HEK293 (cell line): ENCODE measurements around the gene PYCR2.
A peak's percentile ranks its signal among the peaks of the same experiment; 100 is the strongest.

Source experiments
- CTCF ChIA-PET: fragments of 350-600 bp; formaldehyde crosslinking; extraction: SDS; loops from one replicate; lab custom pipeline; 2021; ENCODE audit warnings: antibody characterized with exemption; lab: Yijun Ruan, JAX
- POLR2A ChIA-PET: fragments of 300-600 bp; formaldehyde crosslinking; extraction: SDS; loops from one replicate; lab custom pipeline; 2020; ENCODE audit warnings: antibody characterized with exemption, inconsistent platforms; lab: Yijun Ruan, JAX
- H3K27ac ChIP-seq: fragments of 200-500 bp; sonication (Bioruptor generic); 2 replicates; pipeline ENCODE4 v1.5.1; 2014; ENCODE audit warnings: low read depth, low read length, control low read depth, inconsistent platforms; ENCODE audit errors: extremely low read depth
- H3K36me3 ChIP-seq, 2 experiments: fragments of 200-500 bp in 1 of 2; sonication (Bioruptor generic) in 1 of 2; 1 replicate in 1 of 2; 2 replicates in 1 of 2; pipeline ENCODE4 v1.5.1; 2014 to 2017; ENCODE audit warnings: inconsistent platforms in 2 of 2, low read length in 2 of 2; ENCODE audit not compliant: control insufficient read depth in 2 of 2, insufficient read depth in 1 of 2
- H3K4me1 ChIP-seq: fragments of 200-500 bp; sonication (Bioruptor generic); 2 replicates; pipeline ENCODE4 v1.5.1; 2014; ENCODE audit warnings: mild to moderate bottlenecking, low read length, inconsistent platforms; ENCODE audit not compliant: control insufficient read depth, insufficient read depth
- H3K4me3 ChIP-seq: 2 replicates; pipeline ENCODE4 v1.5.1; 2011; ENCODE audit warnings: low read depth, mild to moderate bottlenecking, control low read depth, low read length, moderate library complexity
- H3K9me3 ChIP-seq: fragments of 200-500 bp; sonication (Bioruptor generic); 2 replicates; pipeline ENCODE4 v1.5.1; 2014; ENCODE audit warnings: low read depth, low read length, inconsistent platforms; ENCODE audit not compliant: control insufficient read depth, insufficient read depth
- EGR2 ChIP-seq: fragments of 450-650 bp; formaldehyde crosslinking; IDR thresholded peaks from 2 replicates; pipeline ENCODE4 v1.5.1; 2016; ENCODE audit warnings: low read depth, missing biosample characterization, missing genetic modification characterization
- FEZF1 ChIP-seq: fragments of 450-650 bp; formaldehyde crosslinking; IDR thresholded peaks from 2 replicates; pipeline ENCODE4 v1.5.1; 2016; ENCODE audit warnings: missing biosample characterization, missing genetic modification characterization
- GLI2 ChIP-seq: fragments of 450-650 bp; formaldehyde crosslinking; IDR thresholded peaks from 2 replicates; pipeline ENCODE4; 2017; ENCODE audit warnings: missing biosample characterization, missing genetic modification characterization, low read depth, borderline replicate concordance
- HOXD13 ChIP-seq: sonication (generic); formaldehyde crosslinking; IDR thresholded peaks from 2 replicates; pipeline ENCODE4 v1.8.0; 2022; ENCODE audit warnings: missing genetic modification reagents, borderline replicate concordance
- KLF16 ChIP-seq: fragments of 450-650 bp; formaldehyde crosslinking; IDR thresholded peaks from 2 replicates; pipeline ENCODE4 v1.5.1; 2017; ENCODE audit warnings: missing biosample characterization, missing genetic modification characterization
- OSR2 ChIP-seq: fragments of 450-650 bp; formaldehyde crosslinking; IDR thresholded peaks from 2 replicates; pipeline ENCODE4 v1.5.1; 2016; ENCODE audit warnings: missing biosample characterization, missing genetic modification characterization
- SP7 ChIP-seq: fragments of 450-650 bp; formaldehyde crosslinking; IDR thresholded peaks from 2 replicates; pipeline ENCODE4 v1.5.1; 2016; ENCODE audit warnings: missing biosample characterization, missing genetic modification characterization
- ZBTB48 ChIP-seq: fragments of 450-650 bp; formaldehyde crosslinking; IDR thresholded peaks from 2 replicates; pipeline ENCODE4 v1.5.1; 2016; ENCODE audit warnings: missing biosample characterization, missing genetic modification characterization
- ZBTB8A ChIP-seq: fragments of 450-650 bp; formaldehyde crosslinking; IDR thresholded peaks from 2 replicates; pipeline ENCODE4 v1.5.1; 2016; ENCODE audit warnings: missing biosample characterization, missing genetic modification characterization
- ZFHX2 ChIP-seq: fragments of 450-650 bp; formaldehyde crosslinking; conservative IDR thresholded peaks from 2 replicates; pipeline ENCODE4 v1.5.1; 2016; ENCODE audit warnings: missing biosample characterization, missing genetic modification characterization
- ZNF10 ChIP-seq: fragments of 450-650 bp; formaldehyde crosslinking; IDR thresholded peaks from 2 replicates; pipeline ENCODE4 v1.5.1; 2017; ENCODE audit warnings: missing biosample characterization, missing genetic modification characterization
- ZNF174 ChIP-seq: fragments of 450-650 bp; formaldehyde crosslinking; IDR thresholded peaks from 2 replicates; pipeline ENCODE4 v1.5.0; 2017; ENCODE audit warnings: missing biosample characterization, mild to moderate bottlenecking, missing genetic modification characterization
- ZNF184 ChIP-seq: fragments of 450-650 bp; IDR thresholded peaks from 2 replicates; pipeline ENCODE4 v1.5.1; 2018; ENCODE audit warnings: missing biosample characterization, mild to moderate bottlenecking, missing genetic modification characterization
- ZNF214 ChIP-seq: fragments of 450-650 bp; formaldehyde crosslinking; IDR thresholded peaks from 2 replicates; pipeline ENCODE4 v1.5.1; 2017; ENCODE audit warnings: missing biosample characterization, mild to moderate bottlenecking, missing genetic modification characterization, borderline replicate concordance
- ZNF223 ChIP-seq: fragments of 450-650 bp; formaldehyde crosslinking; IDR thresholded peaks from 2 replicates; pipeline ENCODE4 v1.5.1; 2016; ENCODE audit warnings: missing biosample characterization, missing genetic modification characterization
- ZNF266 ChIP-seq: fragments of 450-650 bp; formaldehyde crosslinking; IDR thresholded peaks from 2 replicates; pipeline ENCODE4 v1.5.1; 2016; ENCODE audit warnings: missing biosample characterization, missing genetic modification characterization, low read depth
- ZNF549 ChIP-seq: fragments of 450-650 bp; IDR thresholded peaks from 2 replicates; pipeline ENCODE4 v1.5.1; 2018; ENCODE audit warnings: missing biosample characterization, missing genetic modification characterization, mild to moderate bottlenecking, inconsistent platforms, moderate library complexity
- ZNF555 ChIP-seq: fragments of 450-650 bp; formaldehyde crosslinking; conservative IDR thresholded peaks from 2 replicates; pipeline ENCODE4 v1.5.1; 2017; ENCODE audit warnings: missing biosample characterization, mild to moderate bottlenecking, missing genetic modification characterization, inconsistent platforms
- ZNF560 ChIP-seq: fragments of 450-650 bp; formaldehyde crosslinking; IDR thresholded peaks from 2 replicates; pipeline ENCODE4 v1.5.1; 2017; ENCODE audit warnings: missing biosample characterization, missing genetic modification characterization, borderline replicate concordance
- ZNF596 ChIP-seq: fragments of 450-650 bp; IDR thresholded peaks from 2 replicates; pipeline ENCODE4 v1.5.0; 2018; ENCODE audit warnings: missing biosample characterization, mild to moderate bottlenecking, missing genetic modification characterization, moderate library complexity
- ZNF600 ChIP-seq: fragments of 450-650 bp; formaldehyde crosslinking; IDR thresholded peaks from 2 replicates; pipeline ENCODE4 v1.5.1; 2016; ENCODE audit warnings: missing biosample characterization, missing genetic modification characterization
- ZNF654 ChIP-seq: fragments of 450-650 bp; formaldehyde crosslinking; IDR thresholded peaks from 2 replicates; pipeline ENCODE4 v1.5.1; 2016; ENCODE audit warnings: low read depth, missing biosample characterization, missing genetic modification characterization
- ZNF747 ChIP-seq: fragments of 450-650 bp; formaldehyde crosslinking; IDR thresholded peaks from 2 replicates; pipeline ENCODE4 v1.5.1; 2016; ENCODE audit warnings: missing biosample characterization, missing genetic modification characterization
- ZNF830 ChIP-seq: fragments of 450-650 bp; IDR thresholded peaks from 2 replicates; pipeline ENCODE4 v1.5.0; 2018; ENCODE audit warnings: missing biosample characterization, missing genetic modification characterization, low read depth, mild to moderate bottlenecking, moderate library complexity
- ZNF843 ChIP-seq: fragments of 450-650 bp; formaldehyde crosslinking; IDR thresholded peaks from 2 replicates; pipeline ENCODE4 v1.5.1; 2016; ENCODE audit warnings: missing biosample characterization, missing genetic modification characterization
- ZSCAN30 ChIP-seq: fragments of 450-650 bp; IDR thresholded peaks from 2 replicates; pipeline ENCODE4 v1.5.1; 2018; ENCODE audit warnings: missing biosample characterization, mild to moderate bottlenecking, missing genetic modification characterization, moderate library complexity
- TF ChIP-seq, protein P1 (sequence below): fragments of 450-650 bp; formaldehyde crosslinking; IDR thresholded peaks from 2 replicates; pipeline ENCODE4 v1.5.1; 2016; ENCODE audit warnings: missing biosample characterization, missing genetic modification characterization
- TF ChIP-seq, protein P2 (sequence below): fragments of 450-650 bp; formaldehyde crosslinking; IDR thresholded peaks from 2 replicates; pipeline ENCODE4 v1.5.1; 2016; ENCODE audit warnings: missing biosample characterization, missing genetic modification characterization

The PYCR2 gene

DNA sequence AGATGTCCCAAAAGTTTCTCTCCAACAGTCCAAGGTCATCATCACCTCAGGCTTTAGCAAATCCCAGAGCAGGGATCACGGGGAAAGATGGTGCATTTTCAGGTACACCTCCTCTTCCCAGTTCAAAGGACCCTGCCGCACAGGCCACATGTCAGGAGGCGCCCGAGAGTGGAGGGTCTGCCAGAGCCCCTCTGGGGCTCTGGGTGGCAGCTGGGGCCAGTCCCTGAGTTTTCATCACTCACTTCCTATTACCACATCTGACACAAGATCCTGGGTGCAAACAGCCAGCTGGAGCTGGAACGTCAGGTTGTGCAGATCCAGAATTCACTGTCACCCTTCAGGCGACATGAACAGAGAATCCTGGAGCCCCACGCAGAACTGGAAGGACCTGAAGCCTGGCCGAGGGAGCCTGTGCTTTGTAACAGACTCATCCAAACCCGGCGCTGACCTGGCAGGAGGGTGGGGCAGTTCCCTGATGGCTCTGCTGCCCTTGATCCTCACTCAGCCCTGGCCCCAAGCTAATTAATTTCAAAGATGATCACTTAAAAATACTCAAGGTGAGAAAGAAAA, 50.7 kb downstream of the PYCR2 start (continued):
- TF ChIP-seq ZNF596 (tag by site-specific recombination) = no peak
- no peak for TF ChIP-seq KLF16 (tag by site-specific recombination)
- TF ChIP-seq ZSCAN30 = no peak
- TF ChIP-seq ZNF555 (tag by site-specific recombination) = no peak

DNA sequence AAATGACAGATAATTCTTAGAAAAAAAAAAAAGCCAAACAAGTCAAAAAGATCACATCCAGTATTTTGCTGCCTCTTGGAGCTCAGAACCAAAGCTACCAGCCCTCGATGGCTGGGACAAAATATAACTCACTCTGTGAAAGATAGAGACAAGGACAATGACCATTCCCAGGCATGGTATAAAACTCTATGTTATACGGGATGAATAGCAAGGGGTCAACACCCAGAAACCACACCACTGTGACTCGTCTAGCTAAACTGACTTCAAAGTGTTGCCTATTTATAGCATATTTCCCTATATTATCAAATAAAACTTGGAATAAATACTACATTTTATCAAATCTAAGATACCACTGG, 52.0 kb downstream of the PYCR2 start:
- no peak overlapping the region for H3K4me3 ChIP-seq
- peaks cover 8 to 70% of the 10 kb centered on the region in 2 experiments; a peak in 2 of 3 replicates for H3K36me3 ChIP-seq
- TF ChIP-seq ZNF747 (no peak), ZNF654 (tag by site-specific recombination) (no peak), ZBTB48 (tag by site-specific recombination) (no peak), ZNF223 (tag by site-specific recombination) (no peak), ZNF843 (tag by site-specific recombination) (no peak), ZNF214 (tag by site-specific recombination) (no peak), ZNF830 (tag by site-specific recombination) (no peak), ZNF266 (no peak), ZNF560 (no peak)
- no peaks in the 10 kb centered on the region for H3K9me3 ChIP-seq
- no peak overlapping the region for H3K27ac ChIP-seq
- CTCF ChIA-PET = interaction anchor here (0.6 to 1.8 kb wide), 7 partner anchors 9 to 397 kb away, joined by 3 to 6 read pairs (median 3); partner anchors contain the start of gene SRP9
- POLR2A ChIA-PET = interaction anchor here (0.6 to 2.5 kb wide), 2 partner anchors 10 to 707 kb away, joined by 3 to 12 read pairs; partner anchors contain the start of gene TMEM63A
- peaks cover 13% of the 10 kb centered on the region for H3K4me1 ChIP-seq

DNA sequence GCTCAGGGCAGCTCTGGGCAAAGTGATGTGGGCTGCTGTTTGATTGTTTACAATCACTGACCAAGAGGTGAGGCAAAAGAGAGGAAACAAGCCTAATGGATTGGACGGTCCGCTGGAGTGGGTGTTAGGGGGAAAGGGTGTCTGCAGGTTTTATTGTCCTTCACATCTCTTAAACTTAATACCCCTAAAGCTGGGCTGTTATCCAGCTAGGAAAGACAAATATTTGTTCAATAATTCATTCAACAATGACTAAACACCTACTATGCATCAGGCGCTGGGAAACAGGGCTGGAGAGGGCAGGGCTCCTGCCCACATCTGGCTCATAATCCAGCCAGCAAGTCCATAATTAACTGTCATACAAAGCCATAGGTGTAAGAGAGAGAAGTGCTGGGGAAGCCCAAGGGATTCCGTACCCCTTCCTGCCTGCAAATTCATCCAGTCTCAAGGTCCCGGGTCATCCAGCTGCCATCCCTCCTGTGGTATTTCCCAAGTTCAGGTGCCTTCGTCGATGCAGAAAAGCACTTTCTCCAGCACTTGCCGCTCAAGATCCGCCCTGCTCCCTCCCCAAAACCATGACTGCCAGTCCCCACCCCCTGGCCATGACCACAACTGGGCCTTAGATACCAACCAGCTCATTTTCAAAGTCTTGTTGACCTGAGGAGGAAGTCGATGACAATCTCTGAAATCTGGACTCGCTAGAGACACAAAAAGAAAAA, 52.5 kb downstream of the PYCR2 start:
- H3K4me1 ChIP-seq = peaks cover 13% of the 10 kb centered on the region

More for the DNA sequence above, 52.5 kb downstream of the PYCR2 start:
- ChIA-PET CTCF (interaction anchor here (0.6 to 1.8 kb wide), 7 partner anchors 10 to 397 kb away, joined by 3 to 6 read pairs (median 4); partner anchors contain the start of gene SRP9), POLR2A (interaction anchor here (0.6 to 2.5 kb wide), 2 partner anchors 11 to 706 kb away, joined by 3 to 12 read pairs; partner anchors contain the start of gene TMEM63A)
- no peak overlapping the region for H3K27ac ChIP-seq
- TF ChIP-seq ZNF174 (tag by site-specific recombination) (no peak), ZNF10 (peak; percentile 77), ZBTB8A (tag by site-specific recombination) (0 out of 2 replicates have a peak, but pooled peaks have one; percentile 41), OSR2 (tag by site-specific recombination) (peak; percentile 29; the same call in 1 of the 2 replicates), EGR2 (tag by site-specific recombination) (peak; percentile 97), HOXD13 (CRISPR knock-in tag) (no peak), ZFHX2 (tag by site-specific recombination) (peak; percentile 98), ZNF600 (tag by site-specific recombination) (peak; percentile 66), SP7 (peak; percentile 80), GLI2 (tag by site-specific recombination) (0 out of 2 replicates have a peak, but pooled peaks have one; percentile 21), ZNF184 (tag by site-specific recombination) (0 out of 2 replicates have a peak, but pooled peaks have one; percentile 23), FEZF1 (tag by site-specific recombination) (peak; percentile 29; the same call in 1 of the 2 replicates), ZNF549 (tag by site-specific recombination) (no peak)
- TF ChIP-seq, protein P1, sequence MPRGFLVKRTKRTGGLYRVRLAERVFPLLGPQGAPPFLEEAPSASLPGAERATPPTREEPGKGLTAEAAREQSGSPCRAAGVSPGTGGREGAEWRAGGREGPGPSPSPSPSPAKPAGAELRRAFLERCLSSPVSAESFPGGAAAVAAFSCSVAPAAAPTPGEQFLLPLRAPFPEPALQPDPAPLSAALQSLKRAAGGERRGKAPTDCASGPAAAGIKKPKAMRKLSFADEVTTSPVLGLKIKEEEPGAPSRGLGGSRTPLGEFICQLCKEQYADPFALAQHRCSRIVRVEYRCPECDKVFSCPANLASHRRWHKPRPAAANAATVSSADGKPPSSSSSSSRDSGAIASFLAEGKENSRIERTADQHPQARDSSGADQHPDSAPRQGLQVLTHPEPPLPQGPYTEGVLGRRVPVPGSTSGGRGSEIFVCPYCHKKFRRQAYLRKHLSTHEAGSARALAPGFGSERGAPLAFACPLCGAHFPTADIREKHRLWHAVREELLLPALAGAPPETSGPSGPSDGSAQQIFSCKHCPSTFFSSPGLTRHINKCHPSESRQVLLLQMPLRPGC (tag by site-specific recombination) = no peak
- TF ChIP-seq, protein P2, sequence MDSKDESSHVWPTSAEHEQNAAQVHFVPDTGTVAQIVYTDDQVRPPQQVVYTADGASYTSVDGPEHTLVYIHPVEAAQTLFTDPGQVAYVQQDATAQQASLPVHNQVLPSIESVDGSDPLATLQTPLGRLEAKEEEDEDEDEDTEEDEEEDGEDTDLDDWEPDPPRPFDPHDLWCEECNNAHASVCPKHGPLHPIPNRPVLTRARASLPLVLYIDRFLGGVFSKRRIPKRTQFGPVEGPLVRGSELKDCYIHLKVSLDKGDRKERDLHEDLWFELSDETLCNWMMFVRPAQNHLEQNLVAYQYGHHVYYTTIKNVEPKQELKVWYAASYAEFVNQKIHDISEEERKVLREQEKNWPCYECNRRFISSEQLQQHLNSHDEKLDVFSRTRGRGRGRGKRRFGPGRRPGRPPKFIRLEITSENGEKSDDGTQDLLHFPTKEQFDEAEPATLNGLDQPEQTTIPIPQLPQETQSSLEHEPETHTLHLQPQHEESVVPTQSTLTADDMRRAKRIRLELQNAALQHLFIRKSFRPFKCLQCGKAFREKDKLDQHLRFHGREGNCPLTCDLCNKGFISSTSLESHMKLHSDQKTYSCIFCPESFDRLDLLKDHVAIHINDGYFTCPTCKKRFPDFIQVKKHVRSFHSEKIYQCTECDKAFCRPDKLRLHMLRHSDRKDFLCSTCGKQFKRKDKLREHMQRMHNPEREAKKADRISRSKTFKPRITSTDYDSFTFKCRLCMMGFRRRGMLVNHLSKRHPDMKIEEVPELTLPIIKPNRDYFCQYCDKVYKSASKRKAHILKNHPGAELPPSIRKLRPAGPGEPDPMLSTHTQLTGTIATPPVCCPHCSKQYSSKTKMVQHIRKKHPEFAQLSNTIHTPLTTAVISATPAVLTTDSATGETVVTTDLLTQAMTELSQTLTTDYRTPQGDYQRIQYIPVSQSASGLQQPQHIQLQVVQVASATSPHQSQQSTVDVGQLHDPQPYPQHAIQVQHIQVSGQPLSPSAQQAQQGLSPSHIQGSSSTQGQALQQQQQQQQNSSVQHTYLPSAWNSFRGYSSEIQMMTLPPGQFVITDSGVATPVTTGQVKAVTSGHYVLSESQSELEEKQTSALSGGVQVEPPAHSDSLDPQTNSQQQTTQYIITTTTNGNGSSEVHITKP (tag by site-specific recombination) = 0 out of 2 replicates have a peak, but pooled peaks have one; percentile 14
- H3K36me3 ChIP-seq = peaks cover 8 to 72% of the 10 kb centered on the region in 2 experiments; a peak in 2 of 3 replicates
- no peaks in the 10 kb centered on the region for H3K9me3 ChIP-seq
- no peak overlapping the region for H3K4me3 ChIP-seq
